ENCODE results near the gene SOWAHB.

Gene SOWAHB

DNA sequence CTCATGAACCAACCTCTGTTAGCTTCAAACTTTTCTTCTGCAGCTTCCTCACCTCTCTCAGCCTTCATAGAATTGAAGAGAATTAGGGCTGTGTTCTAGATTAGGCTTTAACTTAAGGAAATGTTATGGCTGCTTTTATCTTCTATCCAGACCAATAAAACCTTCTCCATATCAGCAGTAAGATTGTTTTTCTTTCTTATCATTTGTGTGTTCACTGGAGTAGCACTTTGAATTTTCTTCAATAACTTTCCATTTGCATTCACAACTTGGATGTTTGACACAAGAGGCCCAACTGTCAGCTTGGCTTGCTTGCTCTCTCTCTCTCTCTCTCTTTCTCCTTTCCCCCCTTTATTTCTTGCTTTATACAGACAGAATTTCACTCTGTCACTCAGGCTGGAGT, 22.8 kb upstream of the SOWAHB start:
- FAIRE-seq (no peak), DNase-seq (ENCODE audit: insufficient read length) (no peak)
- no peak for TF ChIP-seq TAF1 (IDR thresholded peaks at IDR 0.05; ENCODE audit: borderline replicate concordance, low read depth, low read length)
- TF ChIP-seq POLR2AphosphoS5 (IDR thresholded peaks at IDR 0.05; ENCODE audit: low read depth, low read length), result no peak
- no peak for TF ChIP-seq POLR2A (IDR thresholded peaks at IDR 0.05; ENCODE audit: low read depth, low read length)

DNA sequence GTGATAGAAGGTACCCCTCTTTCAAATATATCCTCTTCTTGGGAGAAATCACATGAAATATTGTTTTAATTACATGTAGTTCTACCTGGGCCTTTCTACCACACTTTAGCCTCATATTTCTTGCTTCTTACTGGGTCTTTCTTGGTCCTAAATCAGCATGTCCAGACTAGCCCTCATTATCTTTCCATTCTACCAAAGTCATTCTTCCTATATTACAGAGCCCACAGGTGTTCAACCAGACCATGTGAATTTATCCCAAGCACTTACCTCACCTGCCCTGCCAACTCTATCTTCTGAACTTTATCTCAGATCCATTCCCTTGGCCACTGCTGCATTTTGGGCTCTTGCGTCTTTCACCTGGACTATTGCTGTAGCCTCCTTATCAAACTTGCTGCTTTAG, 11.8 kb upstream of the SOWAHB start:
- FAIRE-seq, result no peak
- no peak for TF ChIP-seq POLR2AphosphoS5 (IDR thresholded peaks at IDR 0.05; ENCODE audit: low read depth, low read length)
- TF ChIP-seq POLR2A (IDR thresholded peaks at IDR 0.05; ENCODE audit: low read depth, low read length), result no peak
- no peak for DNase-seq (ENCODE audit: insufficient read length)

DNA sequence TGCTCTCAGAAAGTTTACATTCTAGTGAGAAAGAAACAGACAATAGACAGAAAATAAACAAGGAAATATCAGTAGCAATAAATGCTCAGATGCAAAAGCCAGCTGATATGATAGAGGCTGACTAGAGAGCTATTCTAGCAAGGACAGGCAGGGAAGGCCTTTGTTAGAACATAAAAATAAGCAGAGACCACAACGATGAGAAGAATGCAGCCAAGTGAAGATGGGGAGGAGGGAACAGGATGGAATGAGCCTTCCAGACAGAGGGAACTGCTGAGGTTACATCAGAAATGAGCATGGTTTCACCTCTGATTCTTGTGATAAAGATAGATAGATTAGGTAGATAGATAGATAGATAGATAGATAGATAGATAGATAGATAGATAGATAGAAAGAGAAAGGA, 7.6 kb upstream of the SOWAHB start:
- no peak for TF ChIP-seq POLR2A (IDR thresholded peaks at IDR 0.05; ENCODE audit: low read depth, low read length)
- no peak for TF ChIP-seq TAF1 (IDR thresholded peaks at IDR 0.05; ENCODE audit: borderline replicate concordance, low read depth, low read length)
- no peak for TF ChIP-seq POLR2AphosphoS5 (IDR thresholded peaks at IDR 0.05; ENCODE audit: low read depth, low read length)
- no peak for DNase-seq (ENCODE audit: insufficient read length)
- no peak for FAIRE-seq

DNA sequence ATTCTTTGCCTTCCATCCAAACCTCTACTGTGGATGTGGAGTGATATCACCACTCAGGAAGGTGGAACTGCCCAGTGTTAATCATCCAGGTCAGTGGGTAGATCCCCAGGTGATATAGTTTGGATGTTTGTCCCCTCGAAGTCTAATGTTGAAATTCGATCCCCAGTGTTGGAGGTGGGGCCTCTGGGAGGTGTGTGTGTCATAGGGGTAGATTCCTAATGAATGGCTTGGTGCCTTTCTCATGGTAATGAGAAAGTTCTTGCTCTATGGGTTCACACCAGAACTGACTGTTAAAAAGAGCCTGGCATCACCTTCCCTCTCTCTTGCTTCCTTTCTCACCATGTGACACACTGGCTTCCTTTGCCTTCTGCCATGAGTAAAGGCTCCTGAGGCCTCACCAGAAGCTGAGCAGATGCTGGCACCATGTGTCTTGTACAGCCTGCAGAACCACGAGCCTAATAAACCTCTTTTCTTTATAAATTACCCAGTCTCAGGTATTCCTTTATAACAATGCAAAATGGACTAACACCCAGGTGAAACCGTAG, 6.8 kb upstream of the SOWAHB start:
- FAIRE-seq (no peak), DNase-seq (ENCODE audit: insufficient read length) (no peak)
- no peak for TF ChIP-seq TAF1 (IDR thresholded peaks at IDR 0.05; ENCODE audit: borderline replicate concordance, low read depth, low read length)
- TF ChIP-seq POLR2A (IDR thresholded peaks at IDR 0.05; ENCODE audit: low read depth, low read length), result no peak
- TF ChIP-seq POLR2AphosphoS5 (IDR thresholded peaks at IDR 0.05; ENCODE audit: low read depth, low read length), result no peak

DNA sequence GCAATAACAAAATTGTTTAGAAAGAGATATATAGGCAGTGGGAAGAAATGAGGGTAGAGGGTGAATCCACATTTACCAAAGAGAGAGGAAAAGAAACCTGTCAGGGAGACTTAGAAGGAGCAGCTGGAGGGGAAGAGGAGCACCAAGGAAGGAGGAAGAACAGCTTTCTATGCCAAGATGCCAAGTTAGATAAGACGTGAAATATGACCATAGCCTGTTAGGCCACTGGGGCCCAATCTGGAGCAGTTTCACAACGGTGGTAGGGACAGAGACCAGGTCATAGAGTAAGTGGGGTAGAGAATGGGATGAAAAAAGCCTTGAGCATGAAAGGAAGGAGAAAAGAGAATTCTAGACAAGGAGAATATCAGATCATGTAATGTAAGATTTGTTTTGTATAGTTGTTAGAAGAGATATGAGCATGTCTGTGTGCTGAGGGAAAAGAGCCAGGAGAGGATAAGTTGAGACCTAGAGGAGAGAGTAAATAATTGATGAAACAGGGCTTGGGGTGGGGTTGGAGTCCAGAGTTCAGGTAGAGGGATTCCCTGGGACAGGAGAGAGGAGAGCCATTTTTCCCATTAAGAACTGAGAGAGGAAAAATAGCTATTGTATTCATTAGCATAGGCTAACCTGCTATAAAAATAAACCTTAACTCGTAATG, 4.4 kb upstream of the SOWAHB start:
- FAIRE-seq, result no peak
- DNase-seq (ENCODE audit: insufficient read length), result no peak
- TF ChIP-seq POLR2A (IDR thresholded peaks at IDR 0.05; ENCODE audit: low read depth, low read length) (no peak), TAF1 (IDR thresholded peaks at IDR 0.05; ENCODE audit: borderline replicate concordance, low read depth, low read length) (no peak), POLR2AphosphoS5 (IDR thresholded peaks at IDR 0.05; ENCODE audit: low read depth, low read length) (no peak)

DNA sequence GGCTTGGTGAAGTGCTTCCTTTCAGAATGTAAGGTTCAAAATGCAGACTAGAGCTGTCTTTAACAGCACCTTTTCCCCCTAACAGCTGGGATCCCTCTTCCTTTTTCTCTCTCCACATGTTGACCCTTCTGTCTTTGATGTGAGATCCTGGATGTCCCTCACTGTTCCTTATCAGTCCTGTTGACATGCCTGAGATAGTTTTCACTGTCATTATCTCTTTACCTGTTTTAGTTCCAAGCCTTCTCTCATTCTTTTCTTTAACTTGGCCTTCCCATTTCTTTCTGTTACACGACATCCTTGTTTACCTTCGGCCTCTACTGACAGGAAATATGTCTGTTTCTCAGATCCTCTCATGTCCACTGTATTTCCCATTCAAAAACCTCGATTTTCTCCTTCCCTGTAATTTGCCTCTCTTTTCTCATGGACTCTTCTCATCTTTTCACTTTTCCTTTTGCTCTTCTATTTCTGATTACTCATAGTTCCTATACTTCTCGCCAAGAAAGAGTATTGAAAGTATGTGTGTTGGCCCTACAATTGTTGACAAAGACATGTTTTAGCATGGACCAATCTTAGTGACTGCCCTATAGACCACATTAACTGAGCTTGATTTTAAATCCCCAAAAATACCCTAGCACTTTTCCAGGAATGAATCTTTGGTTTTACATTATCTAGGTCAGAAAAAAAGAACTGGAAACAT, 1.2 kb upstream of the SOWAHB start:
- TF ChIP-seq TAF1 (IDR thresholded peaks at IDR 0.05; ENCODE audit: borderline replicate concordance, low read depth, low read length), result no peak
- no peak for DNase-seq (ENCODE audit: insufficient read length)
- peak; percentile 17 for FAIRE-seq

DNA sequence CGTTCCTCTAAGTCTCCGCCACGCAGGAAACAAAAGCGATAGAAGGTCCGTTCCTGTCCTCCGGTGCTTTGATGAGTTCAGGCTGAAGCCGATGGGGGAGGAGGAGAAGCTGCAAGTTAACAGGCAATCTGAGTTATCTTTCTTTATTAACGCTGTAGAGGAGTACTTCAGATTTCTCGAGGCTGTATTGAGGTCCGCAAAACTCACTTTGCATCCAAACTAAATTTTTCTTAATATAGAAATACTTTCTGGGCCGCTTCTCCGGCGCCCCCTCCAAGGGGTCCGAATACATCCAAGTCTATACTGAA, 395 bp upstream of the SOWAHB start:
- FAIRE-seq (no peak), DNase-seq (ENCODE audit: insufficient read length) (no peak)
- TF ChIP-seq POLR2A (IDR thresholded peaks at IDR 0.05; ENCODE audit: low read depth, low read length) (no peak), POLR2AphosphoS5 (IDR thresholded peaks at IDR 0.05; ENCODE audit: low read depth, low read length) (no peak), TAF1 (IDR thresholded peaks at IDR 0.05; ENCODE audit: borderline replicate concordance, low read depth, low read length) (no peak)

DNA sequence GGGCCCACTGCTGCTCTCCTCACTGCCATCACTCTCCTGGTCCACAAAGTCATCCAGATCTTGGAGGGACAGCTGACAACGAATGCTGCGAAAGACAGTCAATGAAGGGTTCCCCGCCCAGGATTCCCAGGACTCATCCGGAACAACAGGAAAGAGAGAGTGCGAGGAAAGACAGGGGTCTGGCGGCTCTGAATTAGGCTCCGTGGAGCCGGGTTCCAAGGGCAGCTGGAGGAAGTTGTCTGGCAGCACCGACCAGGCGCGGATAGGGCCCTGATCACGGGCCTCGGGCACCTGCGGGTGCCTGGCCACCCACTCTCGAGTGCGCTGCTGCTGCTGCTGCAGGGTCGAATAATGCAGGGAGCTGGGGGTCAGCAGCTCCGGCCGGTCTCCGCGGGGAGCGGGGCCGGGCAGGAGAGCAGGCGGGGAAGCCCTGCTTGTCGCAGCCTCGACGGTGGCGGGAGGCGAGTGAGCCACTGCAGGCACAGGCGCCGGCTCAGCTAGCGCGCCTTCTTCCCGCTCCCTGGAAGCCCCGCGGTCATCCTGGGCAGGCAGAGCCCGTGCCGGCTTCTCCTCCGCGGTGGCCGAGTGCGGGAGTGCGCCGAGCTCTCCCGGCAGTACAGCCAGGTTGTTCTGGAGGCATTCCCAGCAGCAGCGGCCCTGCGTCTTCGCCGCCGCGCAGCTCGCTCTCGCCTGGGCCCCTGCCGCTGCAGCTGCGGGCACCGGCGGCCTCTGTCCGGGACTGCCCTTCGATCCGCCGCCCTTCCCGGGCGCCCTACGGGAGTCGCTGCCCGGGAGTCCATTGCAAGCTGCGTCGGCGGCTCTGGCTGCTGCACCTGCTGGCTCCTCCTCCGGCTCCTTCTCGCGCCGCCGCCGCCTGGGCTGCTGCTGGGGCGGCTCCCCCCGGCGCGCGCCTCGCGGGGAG, 1.1 kb downstream of the SOWAHB start:
- DNase-seq (ENCODE audit: insufficient read length) (peak; percentile 29), FAIRE-seq (no peak)
- TF ChIP-seq POLR2AphosphoS5 (IDR thresholded peaks at IDR 0.05; ENCODE audit: low read depth, low read length) (no peak), POLR2A (IDR thresholded peaks at IDR 0.05; ENCODE audit: low read depth, low read length) (no peak), TAF1 (IDR thresholded peaks at IDR 0.05; ENCODE audit: borderline replicate concordance, low read depth, low read length) (no peak)

DNA sequence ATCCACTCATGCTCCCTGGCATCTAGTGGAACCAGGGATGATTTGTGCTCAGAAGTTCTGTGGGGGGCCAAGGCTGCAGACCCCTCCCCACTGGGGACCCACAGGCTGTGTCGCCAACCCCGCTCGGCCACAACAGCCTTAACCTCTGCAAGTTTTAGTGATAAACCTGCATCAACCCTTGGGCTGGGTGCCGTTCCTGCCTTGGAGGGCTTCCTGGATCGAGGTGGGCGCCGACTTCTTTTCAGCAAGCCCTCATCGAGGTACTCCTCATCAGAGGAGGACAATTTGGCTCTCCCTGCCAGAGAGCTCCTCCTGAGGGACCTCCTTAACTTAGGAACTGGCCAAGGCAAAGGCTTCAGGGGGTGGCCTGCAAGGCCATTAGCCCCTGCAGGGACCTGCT, 1.9 kb downstream of the SOWAHB start:
- no peak for DNase-seq (ENCODE audit: insufficient read length)
- FAIRE-seq, result no peak
- TF ChIP-seq POLR2A (IDR thresholded peaks at IDR 0.05; ENCODE audit: low read depth, low read length) (no peak), POLR2AphosphoS5 (IDR thresholded peaks at IDR 0.05; ENCODE audit: low read depth, low read length) (no peak), TAF1 (IDR thresholded peaks at IDR 0.05; ENCODE audit: borderline replicate concordance, low read depth, low read length) (no peak)

DNA sequence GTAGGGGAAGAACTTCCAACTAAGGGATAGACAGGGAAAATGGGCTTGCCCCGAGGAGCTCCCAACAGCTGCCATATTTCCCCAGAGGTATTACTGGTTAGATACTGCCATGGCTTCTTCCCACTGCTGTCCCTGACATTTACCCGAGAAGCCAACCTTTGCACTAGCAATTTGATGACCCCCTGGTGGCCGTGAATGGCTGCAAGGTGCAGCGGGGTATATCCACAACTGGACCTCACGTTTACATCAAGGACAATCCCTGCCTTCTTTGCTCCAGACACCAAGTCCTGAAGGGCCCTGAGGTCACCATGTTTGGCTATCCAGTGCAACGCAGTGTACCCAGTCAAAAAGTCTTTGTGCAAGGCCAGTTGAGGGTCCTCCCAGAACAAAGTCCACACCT, 2.3 kb downstream of the SOWAHB start:
- TF ChIP-seq POLR2A (IDR thresholded peaks at IDR 0.05; ENCODE audit: low read depth, low read length) (no peak), POLR2AphosphoS5 (IDR thresholded peaks at IDR 0.05; ENCODE audit: low read depth, low read length) (no peak), TAF1 (IDR thresholded peaks at IDR 0.05; ENCODE audit: borderline replicate concordance, low read depth, low read length) (no peak)
- no peak for DNase-seq (ENCODE audit: insufficient read length)
- no peak for FAIRE-seq

DNA sequence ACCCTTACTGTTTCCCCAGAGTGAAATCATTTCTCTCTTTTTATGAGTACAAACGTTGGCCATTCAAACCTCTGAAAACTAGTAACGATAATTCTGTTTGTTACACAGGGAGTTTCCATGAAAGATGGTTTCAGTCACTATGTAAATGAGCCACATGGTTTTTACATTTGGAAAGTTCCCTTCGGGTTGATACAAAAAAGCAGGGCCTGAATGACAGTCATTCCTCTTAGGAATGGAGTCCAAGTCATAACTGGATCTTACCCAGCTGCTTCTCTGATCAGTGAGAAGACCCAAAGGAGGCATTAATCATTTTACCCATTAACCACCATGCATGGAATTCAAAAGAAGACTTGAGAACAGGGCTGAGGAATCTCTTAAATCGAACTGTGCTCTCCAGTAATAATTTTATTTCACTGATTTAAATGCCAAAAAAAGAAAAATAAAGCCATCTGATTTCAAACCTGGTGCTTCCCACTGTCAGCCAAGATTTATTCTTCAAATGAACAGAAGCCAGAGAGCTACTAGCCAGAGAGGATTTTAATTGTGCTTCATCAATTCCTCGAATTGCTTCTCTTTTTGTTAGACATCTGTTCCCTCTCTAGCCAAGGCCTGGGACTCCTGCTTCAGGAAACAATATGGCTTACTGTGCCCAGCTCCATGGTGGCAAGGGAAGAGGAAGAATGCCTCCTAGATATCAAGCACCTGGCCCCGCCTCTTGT, 3.2 kb downstream of the SOWAHB start:
- DNase-seq (ENCODE audit: insufficient read length), result no peak
- peak; percentile 64 for FAIRE-seq
- TF ChIP-seq POLR2A (IDR thresholded peaks at IDR 0.05; ENCODE audit: low read depth, low read length), result no peak
- TF ChIP-seq TAF1 (IDR thresholded peaks at IDR 0.05; ENCODE audit: borderline replicate concordance, low read depth, low read length), result no peak
- TF ChIP-seq POLR2AphosphoS5 (IDR thresholded peaks at IDR 0.05; ENCODE audit: low read depth, low read length), result no peak
